A673 (cell line): Measurements from ENCODE around the gene YDJC. TPM values are rescaled to one million over a fixed set of nuclear protein-coding genes. Genes with fewer than 3 reads are reported as not detected.

Experiments used
- BruUV-seq: library from RNA; stranded (reverse); fragments of 400-500 nt; replicated peaks from 2 replicates; lab custom pipeline; 2021; lab: Mats Ljungman, UMichigan
- CTCF ChIA-PET: fragments of 300-600 bp; sonication (Branson Sonifier 250); formaldehyde crosslinking; loops from one replicate; lab custom pipeline; 2022; ENCODE audit warnings: antibody characterized with exemption; lab: Charles Lee
- POLR2A ChIA-PET: fragments of 300-600 bp; sonication (Branson Sonifier 250); formaldehyde crosslinking; loops from one replicate; lab custom pipeline; 2022; ENCODE audit warnings: antibody characterized with exemption; ENCODE audit not compliant: low non-redundant PET; lab: Charles Lee
- DNase-seq: peaks from one replicate; pipeline ENCODE4 v3.0.0-alpha.2; 2015; ENCODE audit warnings: low spot score
- H3K27ac ChIP-seq: fragments of 200-600 bp; sonication (generic); 2 replicates; pipeline ENCODE4 v1.5.1; 2016; ENCODE audit warnings: mixed run types, low read depth, mild to moderate bottlenecking, mixed read lengths, antibody characterized with exemption, low read length; ENCODE audit not compliant: poor library complexity, severe bottlenecking
- H3K27me3 ChIP-seq: fragments of 200-600 bp; sonication (generic); replicated peaks from 2 replicates; pipeline ENCODE4 v1.6.1; 2017; ENCODE audit warnings: mixed run types, low read depth, mild to moderate bottlenecking, mixed read lengths, antibody characterized with exemption, low read length; ENCODE audit not compliant: insufficient read depth, poor library complexity
- H3K36me3 ChIP-seq: fragments of 200-600 bp; sonication (generic); 2 replicates; pipeline ENCODE4 v1.6.1; 2016; ENCODE audit warnings: mixed run types, mild to moderate bottlenecking, mixed read lengths, antibody characterized with exemption, low read length; ENCODE audit not compliant: insufficient read depth, poor library complexity, severe bottlenecking
- H3K4me1 ChIP-seq: fragments of 200-600 bp; sonication (generic); 2 replicates; pipeline ENCODE4 v1.6.1; 2017; ENCODE audit warnings: mixed run types, mild to moderate bottlenecking, mixed read lengths, antibody characterized with exemption, low read length; ENCODE audit not compliant: insufficient read depth, poor library complexity, severe bottlenecking
- H3K4me3 ChIP-seq: fragments of 200-600 bp; sonication (generic); 2 replicates; pipeline ENCODE4 v1.5.1; 2016; ENCODE audit warnings: low read depth, mixed run types, mild to moderate bottlenecking, mixed read lengths, low read length; ENCODE audit not compliant: poor library complexity, severe bottlenecking
- H3K9me3 ChIP-seq: fragments of 200-600 bp; sonication (generic); 2 replicates; pipeline ENCODE4 v1.6.1; 2016; ENCODE audit warnings: mixed run types, low read depth, mild to moderate bottlenecking, mixed read lengths, antibody characterized with exemption, low read length; ENCODE audit not compliant: poor library complexity, severe bottlenecking
- EZH2 ChIP-seq: fragments of 200-600 bp; sonication (generic); IDR thresholded peaks from 2 replicates; pipeline ENCODE4 v1.6.1; 2017; ENCODE audit warnings: borderline replicate concordance, low read depth, mild to moderate bottlenecking, mixed read lengths, antibody characterized with exemption, low read length; ENCODE audit not compliant: poor library complexity, severe bottlenecking
- intact Hi-C: fragments of 100-400 bp; cut with micrococcal nuclease; formaldehyde crosslinking; loops from one replicate; pipeline ENCODE4 v1.10.0; 2022; ENCODE audit not compliant: unreplicated experiment
- total RNA-seq: library from RNA; stranded (reverse); gene quantifications from 2 replicates; pipeline ENCODE4 v1.2.3, GENCODE V29; 2021
- TF ChIP-seq, protein P1 (sequence below): fragments of 300-800, 200-600 bp; sonication (generic); conservative IDR thresholded peaks from 2 replicates; pipeline ENCODE4 v1.5.1; 2017; ENCODE audit warnings: low read depth, mild to moderate bottlenecking, antibody characterized with exemption, low read length, moderate library complexity, mixed read lengths

YDJC gene
- total RNA-seq, 1 experiment from 2014 or later, result 33.8 TPM

- intact Hi-C loops, result no loop called here
Observed at GRCh38 chr22:21594865-21595452, 34.9 kb downstream of the YDJC start.

GRCh38 chr22:21593406-21594232 lies 36.2 kb downstream of the YDJC start:
- no peaks in the 10 kb centered on the region for H3K4me1 ChIP-seq

More at GRCh38 chr22:21594865-21595452, 34.9 kb downstream of the YDJC start:
- POLR2A ChIA-PET, result no interaction called here
- Histone ChIP-seq H3K4me3 (no peak overlapping the region), H3K27ac (no peak overlapping the region), H3K4me1 (no peaks in the 10 kb centered on the region), H3K27me3 (no peaks in the 10 kb centered on the region), H3K9me3 (no peaks in the 10 kb centered on the region), H3K36me3 (peaks cover 62% of the 10 kb centered on the region)
- TF ChIP-seq, protein P1, sequence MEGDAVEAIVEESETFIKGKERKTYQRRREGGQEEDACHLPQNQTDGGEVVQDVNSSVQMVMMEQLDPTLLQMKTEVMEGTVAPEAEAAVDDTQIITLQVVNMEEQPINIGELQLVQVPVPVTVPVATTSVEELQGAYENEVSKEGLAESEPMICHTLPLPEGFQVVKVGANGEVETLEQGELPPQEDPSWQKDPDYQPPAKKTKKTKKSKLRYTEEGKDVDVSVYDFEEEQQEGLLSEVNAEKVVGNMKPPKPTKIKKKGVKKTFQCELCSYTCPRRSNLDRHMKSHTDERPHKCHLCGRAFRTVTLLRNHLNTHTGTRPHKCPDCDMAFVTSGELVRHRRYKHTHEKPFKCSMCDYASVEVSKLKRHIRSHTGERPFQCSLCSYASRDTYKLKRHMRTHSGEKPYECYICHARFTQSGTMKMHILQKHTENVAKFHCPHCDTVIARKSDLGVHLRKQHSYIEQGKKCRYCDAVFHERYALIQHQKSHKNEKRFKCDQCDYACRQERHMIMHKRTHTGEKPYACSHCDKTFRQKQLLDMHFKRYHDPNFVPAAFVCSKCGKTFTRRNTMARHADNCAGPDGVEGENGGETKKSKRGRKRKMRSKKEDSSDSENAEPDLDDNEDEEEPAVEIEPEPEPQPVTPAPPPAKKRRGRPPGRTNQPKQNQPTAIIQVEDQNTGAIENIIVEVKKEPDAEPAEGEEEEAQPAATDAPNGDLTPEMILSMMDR, result no peak
- TF ChIP-seq EZH2, result no peak
- no TSS peak for BruUV-seq
- CTCF ChIA-PET, result no interaction called here
- no peak for DNase-seq

GRCh38 chr22:21592422-21592821 lies 37.4 kb downstream of the YDJC start:
- Histone ChIP-seq H3K27me3 (no peaks in the 10 kb centered on the region), H3K36me3 (peaks cover 54% of the 10 kb centered on the region), H3K4me1 (no peaks in the 10 kb centered on the region), H3K9me3 (no peaks in the 10 kb centered on the region), H3K4me3 (no peak overlapping the region), H3K27ac (no peak overlapping the region)
- no peak for TF ChIP-seq EZH2
- TF ChIP-seq, protein P1, result no peak
- BruUV-seq, result no TSS peak
- DNase-seq, result no peak
- POLR2A ChIA-PET, result no interaction called here
- intact Hi-C loops, result no loop called here
- CTCF ChIA-PET, result no interaction called here

More at GRCh38 chr22:21593406-21594232, 36.2 kb downstream of the YDJC start:
- POLR2A ChIA-PET, result no interaction called here
- Histone ChIP-seq H3K36me3 (peaks cover 56% of the 10 kb centered on the region), H3K4me3 (no peak overlapping the region), H3K27ac (no peak overlapping the region), H3K9me3 (no peaks in the 10 kb centered on the region), H3K27me3 (no peaks in the 10 kb centered on the region)
- BruUV-seq, result no TSS peak
- DNase-seq, result no peak
- intact Hi-C loops, result no loop called here
- no peak for TF ChIP-seq EZH2
- TF ChIP-seq, protein P1, result peak; percentile 35
- CTCF ChIA-PET, result no interaction called here
